H1 (cell line): ENCODE data around the gene TBX2. TPM values are rescaled to one million over a fixed set of nuclear protein-coding genes. Genes with fewer than 3 reads are reported as not detected.

Experiments
- CTCF ChIA-PET: fragments of 300-600 bp; sonication (Branson Sonifier 250); formaldehyde crosslinking; loops from one replicate; lab custom pipeline; 2021; ENCODE audit not compliant: partially characterized antibody; lab: Charles Lee
- POLR2A ChIA-PET: fragments of 300-600 bp; sonication (Branson Sonifier 250); formaldehyde crosslinking; loops from one replicate; lab custom pipeline; 2021; ENCODE audit warnings: inconsistent platforms; ENCODE audit not compliant: partially characterized antibody; lab: Charles Lee
- DNase-seq, 2 experiments: peaks; one replicate each; pipeline versions ENCODE4 v3.0.0 to v3.0.0-alpha.2; 2010 to 2022; ENCODE audit warnings: low spot score in 2 of 2, low read depth in 1 of 2, mixed read lengths in 1 of 2
- FAIRE-seq: peaks from 2 replicates; lab custom pipeline; 2011; peaks lifted over from hg19 to GRCh38; lab: Jason Lieb, UNC
- H2AFZ ChIP-seq: 2 replicates; pipeline ENCODE4 v1.8.1; 2012; ENCODE audit warnings: low read length, inconsistent platforms
- H2AK5ac ChIP-seq: 2 replicates; pipeline ENCODE4 v1.6.1; 2013; ENCODE audit warnings: low read depth, low read length
- H2BK120ac ChIP-seq: replicated peaks from 2 replicates; pipeline ENCODE3; 2013; ENCODE audit warnings: low read depth, low read length, inconsistent platforms
- H2BK12ac ChIP-seq: 2 replicates; pipeline ENCODE4 v1.6.1; 2013; ENCODE audit warnings: low read depth, low read length
- H2BK15ac ChIP-seq: 2 replicates; pipeline ENCODE4 v1.6.1; 2013; ENCODE audit warnings: low read length
- H2BK20ac ChIP-seq: 2 replicates; pipeline ENCODE4 v1.6.1; 2013; ENCODE audit warnings: low read length
- H2BK5ac ChIP-seq: 2 replicates; pipeline ENCODE4 v1.6.1; 2013; ENCODE audit warnings: low read depth, low read length
- H3K14ac ChIP-seq: 2 replicates; pipeline ENCODE4 v1.6.1; 2013; ENCODE audit warnings: inconsistent platforms; ENCODE audit not compliant: insufficient read length
- H3K18ac ChIP-seq: 2 replicates; pipeline ENCODE4 v1.6.1; 2013; ENCODE audit warnings: low read length; ENCODE audit errors: extremely low read depth
- H3K23ac ChIP-seq: 2 replicates; pipeline ENCODE4 v1.6.1; 2013; ENCODE audit warnings: inconsistent platforms; ENCODE audit not compliant: insufficient read length
- H3K23me2 ChIP-seq: 2 replicates; pipeline ENCODE4 v1.6.1; 2013; ENCODE audit warnings: low read depth, low read length
- H3K27ac ChIP-seq: 2 replicates; pipeline ENCODE4 v1.6.1; 2011; ENCODE audit warnings: low read depth, low read length, inconsistent platforms
- H3K27me3 ChIP-seq, 4 experiments: replicated peaks in 1 of 4; 1 replicate in 1 of 4; 2 replicates in 3 of 4; pipeline versions ENCODE4 v1.6.1 to v1.8.1; 2011 to 2013; ENCODE audit warnings: low read length in 3 of 4, mild to moderate bottlenecking in 3 of 4, inconsistent platforms in 2 of 4, mixed read lengths in 2 of 4, moderate library complexity in 1 of 4; ENCODE audit not compliant: control insufficient read depth in 3 of 4, insufficient read depth in 3 of 4; ENCODE audit errors: extremely low read depth in 1 of 4
- H3K36me3 ChIP-seq, 4 experiments: 2 replicates each; pipeline versions ENCODE4 v1.6.1 to v1.8.1; 2011 to 2013; ENCODE audit warnings: mild to moderate bottlenecking in 4 of 4, low read length in 3 of 4, moderate library complexity in 2 of 4, control low read depth in 1 of 4, inconsistent platforms in 1 of 4; ENCODE audit not compliant: insufficient read depth in 4 of 4, control insufficient read depth in 2 of 4
- H3K4ac ChIP-seq: replicated peaks from 2 replicates; pipeline ENCODE3; 2013; ENCODE audit warnings: low read length, low read depth, mixed read lengths, inconsistent platforms; ENCODE audit not compliant: insufficient read length
- H3K4me1 ChIP-seq, 4 experiments: replicated peaks in 1 of 4; 1 replicate in 1 of 4; 2 replicates in 3 of 4; pipeline versions ENCODE4 v1.6.1 to v1.8.1; 2011 to 2013; ENCODE audit warnings: low read length in 3 of 4, inconsistent platforms in 2 of 4, mixed read lengths in 1 of 4; ENCODE audit not compliant: insufficient read depth in 4 of 4, control insufficient read depth in 3 of 4
- H3K4me2 ChIP-seq, 2 experiments: 2 replicates each; pipeline versions ENCODE4 v1.6.1 to v1.8.1; 2011 to 2013; ENCODE audit warnings: low read depth in 2 of 2, low read length in 2 of 2, control low read depth in 1 of 2, inconsistent platforms in 1 of 2, mild to moderate bottlenecking in 1 of 2; ENCODE audit not compliant: insufficient read depth in 1 of 2
- H3K4me3 ChIP-seq, 4 experiments: fragments of 200-600, 300-600 bp in 1 of 4; sonication (generic), shearing (Covaris generic), sonication (Bioruptor Twin) in 1 of 4; 2 replicates each; pipeline versions ENCODE4 v1.5.1 to v1.8.1; 2011 to 2016; ENCODE audit warnings: low read length in 4 of 4, low read depth in 3 of 4, control low read depth in 2 of 4, inconsistent platforms in 2 of 4, mild to moderate bottlenecking in 2 of 4, mixed read lengths in 1 of 4, moderate library complexity in 1 of 4; ENCODE audit not compliant: insufficient read depth in 2 of 4; ENCODE audit errors: extremely low read depth in 1 of 4
- H3K56ac ChIP-seq: replicated peaks from 2 replicates; pipeline ENCODE3; 2013; ENCODE audit warnings: low read depth, mild to moderate bottlenecking, mixed read lengths, low read length, inconsistent platforms; ENCODE audit not compliant: insufficient read length
- H3K79me1 ChIP-seq: 2 replicates; pipeline ENCODE4 v1.6.1; 2013; ENCODE audit warnings: low read depth, low read length, control low read depth
- H3K79me2 ChIP-seq, 2 experiments: 2 replicates each; pipeline versions ENCODE4 v1.6.1 to v1.8.1; 2012 to 2013; ENCODE audit warnings: low read length in 2 of 2, mild to moderate bottlenecking in 2 of 2, inconsistent platforms in 1 of 2; ENCODE audit not compliant: insufficient read depth in 2 of 2, control insufficient read depth in 1 of 2
- H3K9ac ChIP-seq, 4 experiments: replicated peaks in 1 of 4; 1 replicate in 1 of 4; 2 replicates in 3 of 4; pipeline versions ENCODE4 v1.6.1 to v1.8.1; 2011 to 2013; ENCODE audit warnings: low read depth in 3 of 4, low read length in 3 of 4, control low read depth in 2 of 4, mild to moderate bottlenecking in 2 of 4, moderate library complexity in 2 of 4, inconsistent platforms in 1 of 4; ENCODE audit errors: extremely low read depth in 1 of 4
- H3K9me3 ChIP-seq, 2 experiments: 2 replicates each; pipeline versions ENCODE4 v1.6.1 to v1.8.1; 2012 to 2013; ENCODE audit warnings: mild to moderate bottlenecking in 2 of 2, moderate library complexity in 2 of 2, control low read depth in 1 of 2, inconsistent platforms in 1 of 2, low read depth in 1 of 2, low read length in 1 of 2, mixed read lengths in 1 of 2; ENCODE audit not compliant: insufficient read depth in 2 of 2
- H4K20me1 ChIP-seq, 2 experiments: replicated peaks in 1 of 2; 2 replicates each; pipeline versions ENCODE3 to v1.8.1; 2011 to 2013; ENCODE audit warnings: inconsistent platforms in 2 of 2, low read length in 2 of 2, mild to moderate bottlenecking in 1 of 2; ENCODE audit not compliant: insufficient read depth in 2 of 2, control insufficient read depth in 1 of 2
- H4K5ac ChIP-seq: 2 replicates; pipeline ENCODE4 v1.6.1; 2013; ENCODE audit warnings: low read length, low read depth, mixed read lengths, inconsistent platforms; ENCODE audit not compliant: insufficient read length
- H4K8ac ChIP-seq: 2 replicates; pipeline ENCODE4 v1.8.0; 2013; ENCODE audit warnings: mild to moderate bottlenecking, moderate library complexity, low read length, inconsistent platforms; ENCODE audit not compliant: insufficient read depth; ENCODE audit errors: extremely low read depth
- H4K91ac ChIP-seq: replicated peaks from 2 replicates; pipeline ENCODE3; 2013; ENCODE audit warnings: low read length, mixed read lengths, inconsistent platforms; ENCODE audit not compliant: insufficient read length
- CBX5 ChIP-seq: fragments of 300-800, 300-1000 bp; sonication (generic); IDR thresholded peaks from 2 replicates; pipeline ENCODE4 v1.7.1; 2016; ENCODE audit warnings: antibody characterized with exemption, low read length, low read depth
- WGBS, 2 experiments: shearing (Covaris generic) in 1 of 2; methylation state at CpG; one replicate each; pipeline versions ENCODE4 v1.1.6 to v1.1.7; 2013 to 2015; ENCODE audit warnings: low lambda C conversion rate in 2 of 2, mixed read lengths in 2 of 2, inconsistent platforms in 1 of 2, low coverage in 1 of 2, missing lambda C conversion rate in 1 of 2; ENCODE audit not compliant: insufficient replicate concordance in 2 of 2, insufficient coverage in 1 of 2, insufficient read length in 1 of 2; ENCODE audit errors: extremely low coverage in 1 of 2, missing lambda C conversion rate in 1 of 2; 5-methylcytosine and 5-hydroxymethylcytosine counted together
- polyA plus RNA-seq, 7 experiments: library from polyadenylated mRNA; depleted of rRNA in 3 of 7; stranded (reverse) in 5 of 7; unstranded in 2 of 7; fragments of >200 nt in 5 of 7; fragments of 200-250 nt in 2 of 7; gene quantifications; 1 replicate in 5 of 7; 2 replicates in 1 of 7; 4 replicates in 1 of 7; pipeline versions ENCODE4 v1.2.1 to v1.2.3, GENCODE V29; 2011 to 2013; ENCODE audit warnings: missing spikeins in 2 of 7, mixed read lengths in 2 of 7
- total RNA-seq: library from RNA; stranded (reverse); fragmentation: NEBNext Ultra II Directional; extraction: Animal tissue kit (Norgen Biotek cat#: 25700); gene quantifications from 2 replicates; pipeline ENCODE4 v1.2.1, GENCODE V29; 2021

Gene TBX2
- total and polyA plus RNA-seq, 2 of the 8 experiments (the other 6 are each of a cell fraction or from before 2014, with no cell fraction given) = not detected

DNA sequence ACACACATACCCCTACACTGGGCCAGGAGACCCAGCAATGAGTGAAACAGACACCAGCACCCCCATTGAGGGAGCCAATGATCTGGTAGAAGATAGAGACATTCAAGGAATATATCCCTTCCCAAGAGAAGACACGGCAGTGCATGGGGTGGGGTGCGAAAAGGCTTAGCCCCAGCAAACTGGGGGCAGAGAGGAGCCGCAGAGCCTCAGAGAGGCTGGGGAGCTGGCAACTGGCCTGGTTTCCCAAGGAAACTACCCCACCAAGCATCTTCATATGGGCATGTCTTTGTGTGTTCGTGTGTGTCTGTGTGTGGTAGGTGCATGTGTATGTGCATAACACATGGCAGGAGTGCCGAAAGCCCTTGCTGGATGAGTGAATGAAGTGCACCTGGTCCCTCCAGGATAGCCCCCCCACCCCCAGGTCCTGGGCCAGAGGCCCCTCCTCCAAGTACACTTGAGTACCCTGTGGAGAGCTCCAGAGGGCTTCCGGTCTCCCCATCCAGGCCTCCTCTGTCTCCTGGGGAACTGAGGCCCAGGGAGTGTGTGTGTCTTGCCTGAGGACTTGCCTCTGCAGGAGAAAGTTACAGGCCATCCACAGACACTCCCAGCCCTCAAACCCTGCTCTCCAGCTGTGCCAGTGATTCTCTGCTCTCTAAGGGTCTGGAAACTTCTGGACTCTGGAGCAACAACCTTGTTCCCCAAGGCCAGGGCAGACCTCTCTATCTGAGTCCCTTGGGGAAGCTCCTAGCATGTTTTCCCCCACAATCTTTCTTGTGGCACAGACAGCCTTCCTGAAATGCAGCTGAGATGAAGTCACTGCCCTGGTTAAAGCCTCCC, 15.9 kb downstream of the TBX2 start:
- Histone ChIP-seq H2BK120ac (no peak overlapping the region), H3K79me2 (no peaks in the 10 kb centered on the region), H4K5ac (no peak overlapping the region), H3K79me1 (no peaks in the 10 kb centered on the region), H3K23me2 (peaks cover 18% of the 10 kb centered on the region), H3K27me3 (peaks cover 12 to 64% (median 56%) of the 10 kb centered on the region in 4 experiments), H3K36me3 (no peaks in the 10 kb centered on the region), H3K4me1 (peaks cover 0 to 13% (median 5%) of the 10 kb centered on the region in 4 experiments; a peak in 5 of 7 replicates), H2BK12ac (peak overlapping the region; percentile 60; the same call in 1 of the 2 replicates), H3K4ac (no peak overlapping the region), H3K27ac (no peak overlapping the region), H2BK15ac (0 out of 2 replicates have a peak overlapping the region, but pooled peaks have one; percentile 92), H3K9me3 (no peaks in the 10 kb centered on the region), H3K4me3 (no peak overlapping the region), H3K56ac (no peak overlapping the region), H3K18ac (no peak overlapping the region; the same call in 1 of the 2 replicates), H4K20me1 (no peaks in the 10 kb centered on the region), H4K8ac (no peak overlapping the region), H2BK20ac (no peak overlapping the region), H2BK5ac (no peak overlapping the region), H3K9ac (no peak overlapping the region), H3K4me2 (peak overlapping the region in 1 of 2 experiments; percentile 52; a peak in 1 of 4 replicates), H2AFZ (no peak overlapping the region), H3K23ac (no peak overlapping the region), H3K14ac (no peak overlapping the region), H4K91ac (no peak overlapping the region), H2AK5ac (0 out of 2 replicates have a peak overlapping the region, but pooled peaks have one; percentile 19)
- ChIA-PET CTCF (interaction anchor here (1.2 to 8.8 kb wide), 7 partner anchors 11 to 159 kb away, joined by 3 to 108 read pairs (median 9); partner anchors contain the start of gene TBX4), POLR2A (interaction anchor here (0.6 kb wide), 1 partner anchor 32 kb away, joined by 3 read pairs; no protein-coding TSS in a partner anchor)
- DNase-seq (peak in 1 of 2 experiments; percentile 23), FAIRE-seq (no peak)
- TF ChIP-seq CBX5 = no peak
- 86% methylated on average over 6 of the region's 6 CpGs; no CpG with 5 or more reads in 1 of the 2 experiments for WGBS, 2 experiments
